Body of pancreas (tissue), 4 donors: ENCODE measurements around the gene PREX1. TPM values are rescaled to one million over a fixed set of nuclear protein-coding genes. Genes with fewer than 3 reads are reported as not detected.

Experiments used
- ATAC-seq: fragments of 150-250 bp; one replicate; pipeline ENCODE4 v1.9.1; 2016
- DNase-seq, 4 donors: peaks; one replicate each; pipeline ENCODE4 v3.0.0-alpha.2; 2019
- H3K27ac ChIP-seq, 4 donors: fragments of 200-600 bp; sonication (generic); 1 replicate in 3 of 4; 2 replicates in 1 of 4; pipeline versions ENCODE4 v1.5.1 to v1.6.1; 2016 to 2019; ENCODE audit warnings: mild to moderate bottlenecking in 1 of 4, mixed read lengths in 1 of 4, moderate library complexity in 1 of 4
- H3K27me3 ChIP-seq, 2 donors: fragments of 200-600 bp; sonication (generic); one replicate each; pipeline ENCODE4 v1.6.0; 2016; ENCODE audit warnings: mild to moderate bottlenecking in 1 of 2
- H3K36me3 ChIP-seq, 2 donors: fragments of 200-600 bp; sonication (generic); replicated peaks in 1 of 2; 2 replicates each; pipeline ENCODE4 v1.5.1; 2016; ENCODE audit warnings: low read depth in 2 of 2; ENCODE audit not compliant: insufficient read depth in 1 of 2
- H3K4me1 ChIP-seq: fragments of 200-600 bp; sonication (generic); one replicate; pipeline ENCODE4 v1.6.0; 2016
- H3K4me3 ChIP-seq, 2 donors: fragments of 200-600 bp; sonication (generic); 1 replicate in 1 of 2; 2 replicates in 1 of 2; pipeline ENCODE4 v1.5.1; 2016 to 2019
- H3K9me3 ChIP-seq, 3 donors: fragments of 200-600 bp; sonication (generic); 1 replicate in 2 of 3; 2 replicates in 1 of 3; pipeline ENCODE4 v1.5.1; 2016
- POLR2A ChIP-seq, 3 donors: fragments of 450-650 bp; IDR thresholded peaks; one replicate each; pipeline ENCODE4 v1.6.1; 2016; ENCODE audit warnings: antibody characterized with exemption in 3 of 3, mild to moderate bottlenecking in 2 of 3
- WGBS, 2 donors: methylation state at CpG; one replicate each; pipeline ENCODE4 v1.1.5; 2017; 5-methylcytosine and 5-hydroxymethylcytosine counted together
- intact Hi-C: fragments of 100-400 bp; cut with DNase I; formaldehyde crosslinking; loops from one replicate; pipeline ENCODE4 v1.15.1; 2023
- total RNA-seq, 2 donors: library from RNA; depleted of rRNA; stranded (reverse); fragments of >200 nt; gene quantifications; one replicate each; pipeline ENCODE4 v1.1.0, GENCODE V29; 2016
- TF ChIP-seq, protein P1 (sequence below), 7 experiments: fragments of 450-650 bp in 4 of 7; fragments of 200-600 bp in 3 of 7; sonication (generic) in 3 of 7; IDR thresholded peaks; one replicate each; pipeline ENCODE4 v1.5.1; 2016 to 2019; ENCODE audit warnings: antibody characterized with exemption in 7 of 7

Gene PREX1
- total RNA-seq, 2 donors from 2014 or later = 9.1 to 14.5 TPM

GRCh38 chr20:48831718-48832404 lies 4.1 kb upstream of the PREX1 start:
- no peak for ATAC-seq

GRCh38 chr20:48830826-48831318 lies 3.1 kb upstream of the PREX1 start:
- 94 to 95% methylated on average over 3 of the region's 3 CpGs for WGBS, 2 donors

More at GRCh38 chr20:48831718-48832404, 4.1 kb upstream of the PREX1 start:
- intact Hi-C loops = no loop called here
- peak overlapping the region in 2 of 4 donors; percentile 12 to 14 for H3K27ac ChIP-seq
- peaks cover 8% of the 10 kb centered on the region for H3K4me1 ChIP-seq
- H3K27me3 ChIP-seq = peaks cover 0 to 6% of the 10 kb centered on the region in 2 donors
- no peaks in the 10 kb centered on the region for H3K9me3 ChIP-seq
- DNase-seq = peak in 2 of 4 donors; percentile 28 to 36
- H3K36me3 ChIP-seq = no peaks in the 10 kb centered on the region
- no peak overlapping the region for H3K4me3 ChIP-seq
- TF ChIP-seq, protein P1, sequence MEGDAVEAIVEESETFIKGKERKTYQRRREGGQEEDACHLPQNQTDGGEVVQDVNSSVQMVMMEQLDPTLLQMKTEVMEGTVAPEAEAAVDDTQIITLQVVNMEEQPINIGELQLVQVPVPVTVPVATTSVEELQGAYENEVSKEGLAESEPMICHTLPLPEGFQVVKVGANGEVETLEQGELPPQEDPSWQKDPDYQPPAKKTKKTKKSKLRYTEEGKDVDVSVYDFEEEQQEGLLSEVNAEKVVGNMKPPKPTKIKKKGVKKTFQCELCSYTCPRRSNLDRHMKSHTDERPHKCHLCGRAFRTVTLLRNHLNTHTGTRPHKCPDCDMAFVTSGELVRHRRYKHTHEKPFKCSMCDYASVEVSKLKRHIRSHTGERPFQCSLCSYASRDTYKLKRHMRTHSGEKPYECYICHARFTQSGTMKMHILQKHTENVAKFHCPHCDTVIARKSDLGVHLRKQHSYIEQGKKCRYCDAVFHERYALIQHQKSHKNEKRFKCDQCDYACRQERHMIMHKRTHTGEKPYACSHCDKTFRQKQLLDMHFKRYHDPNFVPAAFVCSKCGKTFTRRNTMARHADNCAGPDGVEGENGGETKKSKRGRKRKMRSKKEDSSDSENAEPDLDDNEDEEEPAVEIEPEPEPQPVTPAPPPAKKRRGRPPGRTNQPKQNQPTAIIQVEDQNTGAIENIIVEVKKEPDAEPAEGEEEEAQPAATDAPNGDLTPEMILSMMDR (IDR thresholded peaks at IDR 0.05) = no peak
- TF ChIP-seq POLR2A (IDR thresholded peaks at IDR 0.05) = no peak
- 41 to 58% methylated on average over 6 to 7 of the region's 7 CpGs for WGBS, 2 donors

DNA sequence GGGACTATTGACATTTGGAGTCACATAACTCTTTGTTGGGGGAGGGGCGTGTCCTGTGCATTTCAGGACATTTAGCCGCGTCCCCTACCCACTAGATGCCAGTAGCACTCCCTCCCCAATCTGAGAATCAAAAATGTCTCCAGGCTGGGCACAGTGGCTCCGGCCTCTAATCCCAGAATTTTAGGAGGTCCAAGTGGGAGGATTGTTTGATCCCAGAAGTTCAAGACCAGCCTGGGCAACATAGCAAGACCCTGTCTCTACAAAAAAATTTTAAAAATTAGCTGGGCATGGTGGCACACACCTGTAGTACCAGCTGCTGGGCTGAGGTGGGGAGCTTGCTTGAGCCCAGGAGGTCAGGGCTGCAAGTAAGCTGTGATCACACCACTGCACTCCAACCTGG lies 2.1 kb upstream of the PREX1 start:
- peaks cover 0 to 7% of the 10 kb centered on the region in 2 donors for H3K27me3 ChIP-seq
- H3K4me3 ChIP-seq = no peak overlapping the region
- peaks cover 8% of the 10 kb centered on the region for H3K4me1 ChIP-seq
- WGBS, 2 donors = 59 to 60% methylated on average over 4 of the region's 4 CpGs
- ATAC-seq (no peak), DNase-seq (no peak)
- TF ChIP-seq POLR2A (IDR thresholded peaks at IDR 0.05) = no peak
- TF ChIP-seq, protein P1 (IDR thresholded peaks at IDR 0.05) = no peak
- no peaks in the 10 kb centered on the region for H3K36me3 ChIP-seq
- intact Hi-C loops = no loop called here
- no peaks in the 10 kb centered on the region for H3K9me3 ChIP-seq
- no peak overlapping the region for H3K27ac ChIP-seq

More at GRCh38 chr20:48830826-48831318, 3.1 kb upstream of the PREX1 start:
- no peak for DNase-seq
- TF ChIP-seq, protein P1 (IDR thresholded peaks at IDR 0.05) = no peak
- no peak for TF ChIP-seq POLR2A (IDR thresholded peaks at IDR 0.05)
- peaks cover 8% of the 10 kb centered on the region for H3K4me1 ChIP-seq
- H3K27ac ChIP-seq = no peak overlapping the region
- no peak for ATAC-seq
- H3K36me3 ChIP-seq = no peaks in the 10 kb centered on the region
- H3K4me3 ChIP-seq = no peak overlapping the region
- intact Hi-C loops = no loop called here
- H3K9me3 ChIP-seq = no peaks in the 10 kb centered on the region
- peaks cover 0 to 7% of the 10 kb centered on the region in 2 donors for H3K27me3 ChIP-seq

DNA sequence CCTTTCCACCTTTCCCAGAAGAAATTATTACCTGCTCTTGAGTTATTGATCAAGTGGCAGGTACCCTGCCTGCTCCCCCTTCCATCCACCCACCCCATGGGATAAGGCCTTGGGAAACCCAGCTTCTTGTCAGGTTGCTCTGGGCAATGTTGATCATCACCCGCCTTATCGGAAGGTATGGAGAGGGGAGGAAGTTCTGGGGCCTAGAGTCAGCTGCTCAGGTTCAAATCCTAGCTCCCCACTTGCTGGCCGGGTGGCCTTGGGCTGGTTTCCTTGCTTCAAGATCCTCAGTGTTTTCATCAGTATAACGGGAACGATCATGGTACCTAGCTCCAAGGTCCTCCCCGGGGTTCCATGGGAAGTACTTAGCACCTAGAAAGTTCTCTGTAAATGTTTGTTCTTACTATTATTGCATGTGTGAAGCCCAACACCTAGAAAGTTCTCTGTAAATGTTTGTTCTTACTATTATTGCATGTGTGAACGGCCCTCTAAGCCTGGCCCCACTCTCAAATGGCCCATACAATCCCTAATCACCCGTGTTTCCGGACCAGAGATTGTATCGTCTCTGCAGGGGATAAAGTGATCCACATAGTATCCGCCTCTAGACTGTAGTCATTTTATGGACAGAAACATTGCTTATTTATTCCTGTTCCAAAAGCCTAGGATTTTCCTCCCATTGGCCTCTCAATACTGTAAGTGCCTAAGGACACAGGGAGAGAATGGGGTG lies 1.1 kb upstream of the PREX1 start:
- no peak for DNase-seq
- Histone ChIP-seq H3K9me3 (no peaks in the 10 kb centered on the region), H3K4me1 (peaks cover 8% of the 10 kb centered on the region), H3K4me3 (no peak overlapping the region), H3K27me3 (peaks cover 0 to 7% of the 10 kb centered on the region in 2 donors), H3K36me3 (no peaks in the 10 kb centered on the region), H3K27ac (no peak overlapping the region)
- intact Hi-C loops = no loop called here
- WGBS, 2 donors = 60 to 68% methylated on average over 11 of the region's 11 CpGs
- ATAC-seq = no peak
- TF ChIP-seq, protein P1 (IDR thresholded peaks at IDR 0.05) = no peak
- TF ChIP-seq POLR2A (IDR thresholded peaks at IDR 0.05) = no peak
